NCI-H345 treated with DMSO at 0.1 percent for 48 hours (cell line): ENCODE measurements around the gene FAM222A.

ENCODE experiments used
- DNase-seq: peaks from one replicate; lab custom pipeline; 2025; ENCODE audit not compliant: unreplicated experiment; lab: John Stamatoyannopoulos, UW

The FAM222A gene

DNA sequence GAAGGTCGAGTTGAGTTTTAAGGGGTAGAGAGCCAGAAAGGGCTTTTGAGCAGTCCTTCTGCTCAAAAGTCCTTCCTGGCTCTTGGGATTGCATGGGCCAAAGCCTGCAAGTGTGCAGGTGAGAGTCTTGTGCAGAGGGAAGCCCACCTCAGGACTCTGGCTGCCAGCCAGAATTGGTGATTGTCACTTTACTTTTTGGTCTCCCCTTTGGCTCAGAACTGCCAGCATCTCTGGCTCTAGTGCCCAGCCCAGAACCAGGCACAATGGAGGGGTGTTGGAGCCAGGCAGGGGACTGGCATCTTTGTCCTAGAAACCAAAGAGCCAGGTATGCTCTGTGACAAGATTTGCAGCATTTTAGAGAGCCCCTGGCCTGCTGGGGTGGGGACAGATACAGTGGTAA lies 23.5 kb downstream of the FAM222A start:
- no peak for DNase-seq

- DNase-seq, result no peak
Measured at GRCh38 chr12:109737631-109738030, 24.0 kb downstream of the FAM222A start.

GRCh38 chr12:109738209-109738608 lies 24.6 kb downstream of the FAM222A start:
- DNase-seq, result no peak

GRCh38 chr12:109738878-109739665 lies 25.4 kb downstream of the FAM222A start:
- DNase-seq, result no peak

GRCh38 chr12:109739747-109740693 lies 26.4 kb downstream of the FAM222A start:
- DNase-seq, result no peak

DNA sequence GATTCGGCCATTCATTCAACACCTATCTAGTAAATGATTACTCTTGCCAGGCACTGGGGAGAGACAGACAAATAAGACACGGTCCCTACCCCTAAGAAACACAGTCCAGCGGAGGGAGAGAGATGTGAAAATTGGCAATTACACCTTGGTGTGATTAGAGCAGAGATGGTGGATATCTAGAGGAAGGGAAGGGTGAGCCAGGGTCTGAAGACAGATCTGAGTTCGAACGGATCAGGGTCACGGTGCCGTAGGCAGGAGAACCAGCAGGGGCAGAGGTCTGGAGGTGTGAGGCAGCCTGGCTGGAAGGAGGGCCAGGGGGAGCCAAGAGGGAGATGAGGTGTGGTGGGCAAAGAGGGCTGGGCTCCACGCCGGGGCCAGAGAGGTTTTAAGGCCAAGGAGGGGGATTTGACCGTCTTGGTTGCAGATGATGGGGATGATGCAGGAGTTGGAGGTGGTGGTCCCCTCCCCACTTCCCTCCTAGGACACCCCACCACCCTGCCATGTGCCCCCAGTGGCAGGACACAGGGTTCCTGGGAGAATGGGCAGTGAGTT lies 27.1 kb downstream of the FAM222A start:
- no peak for DNase-seq

- no peak for DNase-seq
Measured at GRCh38 chr12:109741286-109741969, 27.8 kb downstream of the FAM222A start.

DNA sequence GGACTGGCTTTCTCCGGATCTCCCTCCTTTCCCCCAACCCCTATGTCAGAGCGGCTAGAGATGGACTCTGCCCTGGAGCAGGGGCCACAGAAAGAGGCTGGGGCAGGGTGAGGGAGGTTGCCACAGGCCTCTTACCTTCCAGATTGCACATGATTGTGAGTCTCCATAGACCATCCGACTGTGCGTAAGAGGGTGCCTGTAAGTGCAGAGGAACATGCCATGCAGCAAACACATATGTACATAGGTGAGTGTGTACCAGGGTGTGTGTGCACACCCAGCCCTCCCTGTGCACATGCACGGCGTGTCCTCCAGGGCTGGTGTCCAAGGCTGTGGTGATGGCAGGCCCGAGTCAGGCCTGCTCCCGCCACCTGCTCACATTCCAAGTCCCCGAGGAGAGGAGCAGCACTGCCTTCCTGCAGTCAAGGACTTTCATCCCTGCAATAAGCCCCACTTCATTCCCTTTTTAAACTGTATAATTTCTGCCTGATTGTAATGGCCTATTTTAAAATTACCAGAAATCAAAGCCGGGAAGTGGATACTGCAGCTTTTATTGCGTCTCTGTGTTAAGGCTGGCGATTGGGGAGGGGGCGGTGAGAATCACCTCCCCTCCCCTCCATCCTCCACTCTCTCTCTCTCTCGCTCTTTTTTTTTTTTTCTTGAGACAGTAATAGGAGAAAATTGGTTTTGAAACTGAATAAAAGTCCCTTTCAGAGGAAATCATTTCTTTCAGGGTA lies 28.5 kb downstream of the FAM222A start:
- DNase-seq, result no peak

- no peak for DNase-seq
Measured at GRCh38 chr12:109743076-109743910, 29.7 kb downstream of the FAM222A start.

GRCh38 chr12:109744026-109744425 lies 30.4 kb downstream of the FAM222A start:
- no peak for DNase-seq

GRCh38 chr12:109744986-109745942 lies 31.6 kb downstream of the FAM222A start:
- DNase-seq, result no peak

- DNase-seq, result no peak
Measured at GRCh38 chr12:109752117-109753053, 38.8 kb downstream of the FAM222A start.

GRCh38 chr12:109753054-109753401 lies 39.4 kb downstream of the FAM222A start:
- no peak for DNase-seq

DNA sequence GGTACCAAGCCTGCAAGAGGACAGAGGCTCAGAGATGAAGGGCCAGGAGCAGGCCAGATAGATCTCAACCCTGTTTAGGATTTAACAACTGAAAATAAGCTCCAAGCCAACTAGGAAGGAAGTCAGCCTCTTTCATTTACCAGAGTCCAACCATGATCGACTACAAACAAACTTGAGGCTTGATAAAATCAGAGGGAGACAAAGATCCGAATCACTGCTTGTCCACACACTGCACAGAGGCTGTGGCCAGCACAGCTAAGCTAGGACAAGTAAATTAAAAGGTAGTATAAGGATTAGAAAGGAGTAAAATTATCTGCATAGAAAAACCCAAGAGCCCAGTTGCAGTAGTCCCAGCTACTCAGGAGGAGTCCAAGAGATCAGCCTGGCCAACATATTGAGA lies 40.3 kb downstream of the FAM222A start:
- no peak for DNase-seq

- no peak for DNase-seq
Measured at GRCh38 chr12:109756457-109756856, 42.8 kb downstream of the FAM222A start.

DNA sequence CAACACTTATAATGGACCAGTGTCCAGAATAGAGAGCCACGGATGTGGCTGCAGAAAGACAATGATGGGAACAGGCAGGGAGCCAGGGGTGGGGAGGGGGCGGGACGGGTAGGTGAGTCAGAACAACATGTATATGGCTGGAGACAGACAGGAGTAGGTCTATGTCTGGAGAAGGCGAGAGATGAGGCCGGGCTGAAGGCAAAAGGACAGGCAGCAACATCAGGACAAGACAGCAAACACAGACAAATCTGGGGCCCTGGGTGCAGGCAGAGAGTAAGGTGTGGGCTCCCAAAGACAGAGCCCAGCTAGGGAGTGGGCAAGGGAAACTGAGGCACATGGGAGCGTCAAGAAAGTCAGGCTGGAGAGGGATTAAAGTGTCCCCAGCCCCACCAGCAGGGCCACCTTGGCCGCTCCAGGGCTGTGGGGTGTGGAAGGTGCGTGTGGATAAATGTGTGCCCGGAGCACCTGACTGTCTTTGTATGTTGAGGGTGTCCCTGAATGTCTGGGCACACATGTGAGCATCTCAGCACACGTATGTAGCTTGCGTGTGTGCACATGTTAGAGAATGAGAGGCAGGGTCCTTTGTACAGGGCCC lies 44.1 kb downstream of the FAM222A start:
- no peak for DNase-seq
